ENCODE data around the gene MRPL47. TPM values are rescaled to one million over a fixed set of nuclear protein-coding genes. Genes with fewer than 3 reads are reported as not detected.

MRPL47 gene
- total and polyA plus RNA-seq, 2 experiments from 2014 or later, result 38.3 to 63.8 TPM

- H3K4me1 ChIP-seq (ENCODE audit: insufficient read depth), result peaks cover 9% of the 10 kb centered on the region
- no peak overlapping the region for H3K4me2 ChIP-seq
- H2AFZ ChIP-seq, result no peak overlapping the region
- 92% methylated on average over 1 of the region's 1 CpG for WGBS (ENCODE audit: low lambda C conversion rate, missing lambda C conversion rate)
- no peaks in the 10 kb centered on the region for H3K36me3 ChIP-seq (replicated peaks; ENCODE audit: insufficient read depth, low read depth)
- no peaks in the 10 kb centered on the region for H3K9me2 ChIP-seq (replicated peaks; ENCODE audit: insufficient read depth)
- no peaks in the 10 kb centered on the region for H3K27me3 ChIP-seq
- no peak for DNase-seq (ENCODE audit: low spot score)
- H3K27ac ChIP-seq, result no peak overlapping the region
- no peaks in the 10 kb centered on the region for H3K9me3 ChIP-seq (ENCODE audit: low read depth)
- H3K4me3 ChIP-seq, result no peak overlapping the region
- no peaks in the 10 kb centered on the region for H4K20me1 ChIP-seq (ENCODE audit: insufficient read depth, poor library complexity, severe bottlenecking)
- no peaks in the 10 kb centered on the region for H3K79me2 ChIP-seq
- TF ChIP-seq EZH2 (IDR thresholded peaks at IDR 0.05; ENCODE audit: borderline replicate concordance), result no peak
- TF ChIP-seq CTCF (IDR thresholded peaks at IDR 0.05; ENCODE audit: poor library complexity), result no peak
- no peak for TF ChIP-seq EZH2phosphoT487 (IDR thresholded peaks at IDR 0.05; ENCODE audit: low read depth, severe bottlenecking, unreplicated experiment)
These were observed 36.0 kb upstream of the MRPL47 start for GRCh38 chr3:179640469-179640868.

GRCh38 chr3:179630753-179631451 is 26.5 kb upstream of the MRPL47 start:
- no peak overlapping the region for H3K27ac ChIP-seq
- TF ChIP-seq EZH2phosphoT487 (IDR thresholded peaks at IDR 0.05; ENCODE audit: low read depth, severe bottlenecking, unreplicated experiment), result no peak
- TF ChIP-seq EZH2 (IDR thresholded peaks at IDR 0.05; ENCODE audit: borderline replicate concordance), result no peak
- no peaks in the 10 kb centered on the region for H3K4me1 ChIP-seq (ENCODE audit: insufficient read depth)
- H3K9me3 ChIP-seq (ENCODE audit: low read depth), result no peaks in the 10 kb centered on the region
- H3K36me3 ChIP-seq (replicated peaks; ENCODE audit: insufficient read depth, low read depth), result no peaks in the 10 kb centered on the region
- H4K20me1 ChIP-seq (ENCODE audit: insufficient read depth, poor library complexity, severe bottlenecking), result no peaks in the 10 kb centered on the region
- no peaks in the 10 kb centered on the region for H3K79me2 ChIP-seq
- DNase-seq (ENCODE audit: low spot score), result no peak
- no peaks in the 10 kb centered on the region for H3K27me3 ChIP-seq
- H2AFZ ChIP-seq, result no peak overlapping the region
- no peak overlapping the region for H3K4me3 ChIP-seq
- 87% methylated on average over 3 of the region's 3 CpGs for WGBS (ENCODE audit: low lambda C conversion rate, missing lambda C conversion rate)
- H3K9me2 ChIP-seq (replicated peaks; ENCODE audit: insufficient read depth), result no peaks in the 10 kb centered on the region
- H3K4me2 ChIP-seq, result no peak overlapping the region

- Histone ChIP-seq H2AFZ (no peak overlapping the region), H3K4me2 (no peak overlapping the region), H3K9me3 (ENCODE audit: low read depth) (no peaks in the 10 kb centered on the region), H3K27ac (no peak overlapping the region), H3K4me1 (ENCODE audit: insufficient read depth) (no peaks in the 10 kb centered on the region), H3K27me3 (no peaks in the 10 kb centered on the region), H3K79me2 (peaks cover 3% of the 10 kb centered on the region), H4K20me1 (ENCODE audit: insufficient read depth, poor library complexity, severe bottlenecking) (no peaks in the 10 kb centered on the region), H3K36me3 (replicated peaks; ENCODE audit: insufficient read depth, low read depth) (peaks cover 3% of the 10 kb centered on the region), H3K9me2 (replicated peaks; ENCODE audit: insufficient read depth) (no peaks in the 10 kb centered on the region), H3K4me3 (no peak overlapping the region)
- 77% methylated on average over 3 of the region's 3 CpGs for WGBS (ENCODE audit: low lambda C conversion rate, missing lambda C conversion rate)
- TF ChIP-seq CTCF (IDR thresholded peaks at IDR 0.05; ENCODE audit: poor library complexity), result no peak
- TF ChIP-seq EZH2phosphoT487 (IDR thresholded peaks at IDR 0.05; ENCODE audit: low read depth, severe bottlenecking, unreplicated experiment), result no peak
- no peak for TF ChIP-seq EZH2 (IDR thresholded peaks at IDR 0.05; ENCODE audit: borderline replicate concordance)
- DNase-seq (ENCODE audit: low spot score), result no peak
These were observed 20.0 kb upstream of the MRPL47 start for GRCh38 chr3:179624451-179624850.

- H3K9me2 ChIP-seq (replicated peaks; ENCODE audit: insufficient read depth), result no peaks in the 10 kb centered on the region
- H3K4me2 ChIP-seq, result no peak overlapping the region
- 92% methylated on average over 2 of the region's 2 CpGs for WGBS (ENCODE audit: low lambda C conversion rate, missing lambda C conversion rate)
- DNase-seq (ENCODE audit: low spot score), result no peak
- H3K4me1 ChIP-seq (ENCODE audit: insufficient read depth), result no peaks in the 10 kb centered on the region
- H3K27ac ChIP-seq, result no peak overlapping the region
- no peak overlapping the region for H2AFZ ChIP-seq
- no peaks in the 10 kb centered on the region for H3K9me3 ChIP-seq (ENCODE audit: low read depth)
- no peak overlapping the region for H3K4me3 ChIP-seq
- no peaks in the 10 kb centered on the region for H3K27me3 ChIP-seq
- H3K36me3 ChIP-seq (replicated peaks; ENCODE audit: insufficient read depth, low read depth), result peaks cover 3% of the 10 kb centered on the region
- H4K20me1 ChIP-seq (ENCODE audit: insufficient read depth, poor library complexity, severe bottlenecking), result no peaks in the 10 kb centered on the region
- TF ChIP-seq CTCF (IDR thresholded peaks at IDR 0.05; ENCODE audit: poor library complexity) (no peak), EZH2 (IDR thresholded peaks at IDR 0.05; ENCODE audit: borderline replicate concordance) (no peak), EZH2phosphoT487 (IDR thresholded peaks at IDR 0.05; ENCODE audit: low read depth, severe bottlenecking, unreplicated experiment) (no peak)
- H3K79me2 ChIP-seq, result peaks cover 3% of the 10 kb centered on the region
These were observed 17.6 kb upstream of the MRPL47 start for GRCh38 chr3:179622023-179622422.
